ENCODE measurements around the gene HGF.

HGF gene

DNA sequence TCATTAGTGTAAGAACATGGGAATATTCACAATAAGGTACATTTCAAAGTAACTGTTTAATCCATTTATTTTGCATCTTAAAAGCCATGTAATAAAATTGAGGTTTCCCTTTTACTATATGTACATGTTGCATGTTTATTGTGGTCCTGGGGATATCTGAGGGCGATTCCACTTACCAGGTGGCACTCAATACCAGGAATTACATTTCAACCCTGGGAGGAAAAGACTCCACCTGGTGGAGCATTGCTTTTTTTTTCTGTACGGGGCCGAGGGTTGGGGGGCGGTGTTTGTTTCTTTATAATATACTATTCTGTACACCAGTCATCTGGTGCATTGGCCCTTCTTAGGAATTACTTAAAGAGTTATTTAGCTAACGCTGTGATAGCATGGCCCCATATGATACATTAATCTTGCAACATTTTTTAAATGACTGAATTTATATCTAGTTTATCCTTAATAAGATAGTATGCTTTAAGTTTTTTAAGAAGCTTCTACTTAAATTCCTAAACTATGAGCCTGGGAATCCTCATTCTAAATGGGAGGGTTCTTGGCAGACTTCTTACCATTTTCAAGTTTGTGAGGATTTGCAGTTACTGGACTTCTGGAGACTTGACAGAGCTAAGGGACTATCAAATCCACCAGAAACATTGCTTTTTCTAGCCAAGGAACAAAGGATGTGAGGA, 7.2 kb upstream of the HGF start:
- no peaks in the 10 kb centered on the region for H3K27me3 ChIP-seq (replicated peaks; ENCODE audit: control insufficient read depth, insufficient read depth, low read length, poor library complexity, severe bottlenecking)
- H3K9me3 ChIP-seq (ENCODE audit: control insufficient read depth, low read length), result no peaks in the 10 kb centered on the region
- no peaks in the 10 kb centered on the region for H3K36me3 ChIP-seq (ENCODE audit: control insufficient read depth, insufficient read depth, low read length)
- no peak for DNase-seq
- no peak overlapping the region for H3K4me3 ChIP-seq (ENCODE audit: insufficient read depth, low read depth, low read length, poor library complexity, severe bottlenecking)
- no peak overlapping the region for H3K27ac ChIP-seq (ENCODE audit: insufficient read depth, low read length, poor library complexity, severe bottlenecking)
- no peaks in the 10 kb centered on the region for H3K4me1 ChIP-seq (ENCODE audit: control insufficient read depth, insufficient read depth, low read length, poor library complexity, severe bottlenecking)

DNA sequence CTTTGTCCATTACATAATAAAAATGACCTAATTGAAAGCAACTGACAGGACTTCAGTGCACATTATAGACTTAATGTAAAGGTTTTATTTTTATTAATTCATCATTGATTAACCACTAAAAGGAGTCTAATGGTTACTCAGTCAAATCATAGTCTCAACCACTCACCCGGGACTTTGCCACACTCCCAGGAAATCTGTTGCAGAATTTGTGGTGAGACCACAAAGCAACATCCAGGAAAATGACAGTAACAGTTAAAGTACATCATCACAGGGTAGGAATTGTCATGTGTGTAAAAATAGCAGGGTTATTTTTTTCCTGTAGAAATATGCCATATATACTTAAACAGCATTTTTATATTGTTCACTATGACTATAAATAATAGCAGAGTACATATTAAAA, 6.3 kb upstream of the HGF start:
- Histone ChIP-seq H3K4me3 (ENCODE audit: insufficient read depth, low read depth, low read length, poor library complexity, severe bottlenecking) (no peak overlapping the region), H3K9me3 (ENCODE audit: control insufficient read depth, low read length) (no peaks in the 10 kb centered on the region), H3K4me1 (ENCODE audit: control insufficient read depth, insufficient read depth, low read length, poor library complexity, severe bottlenecking) (no peaks in the 10 kb centered on the region), H3K27me3 (replicated peaks; ENCODE audit: control insufficient read depth, insufficient read depth, low read length, poor library complexity, severe bottlenecking) (no peaks in the 10 kb centered on the region), H3K27ac (ENCODE audit: insufficient read depth, low read length, poor library complexity, severe bottlenecking) (no peak overlapping the region), H3K36me3 (ENCODE audit: control insufficient read depth, insufficient read depth, low read length) (no peaks in the 10 kb centered on the region)
- no peak for DNase-seq

GRCh38 chr7:81775560-81775959, 5.7 kb upstream of the HGF start:
- no peak overlapping the region for H3K4me3 ChIP-seq (ENCODE audit: insufficient read depth, low read depth, low read length, poor library complexity, severe bottlenecking)
- no peak for DNase-seq
- no peaks in the 10 kb centered on the region for H3K36me3 ChIP-seq (ENCODE audit: control insufficient read depth, insufficient read depth, low read length)
- H3K27ac ChIP-seq (ENCODE audit: insufficient read depth, low read length, poor library complexity, severe bottlenecking), result no peak overlapping the region
- H3K27me3 ChIP-seq (replicated peaks; ENCODE audit: control insufficient read depth, insufficient read depth, low read length, poor library complexity, severe bottlenecking), result no peaks in the 10 kb centered on the region
- H3K9me3 ChIP-seq (ENCODE audit: control insufficient read depth, low read length), result no peaks in the 10 kb centered on the region
- H3K4me1 ChIP-seq (ENCODE audit: control insufficient read depth, insufficient read depth, low read length, poor library complexity, severe bottlenecking), result no peaks in the 10 kb centered on the region

- Histone ChIP-seq H3K27me3 (replicated peaks; ENCODE audit: control insufficient read depth, insufficient read depth, low read length, poor library complexity, severe bottlenecking) (no peaks in the 10 kb centered on the region), H3K9me3 (ENCODE audit: control insufficient read depth, low read length) (no peaks in the 10 kb centered on the region), H3K36me3 (ENCODE audit: control insufficient read depth, insufficient read depth, low read length) (no peaks in the 10 kb centered on the region), H3K4me3 (ENCODE audit: insufficient read depth, low read depth, low read length, poor library complexity, severe bottlenecking) (no peak overlapping the region), H3K27ac (ENCODE audit: insufficient read depth, low read length, poor library complexity, severe bottlenecking) (no peak overlapping the region), H3K4me1 (ENCODE audit: control insufficient read depth, insufficient read depth, low read length, poor library complexity, severe bottlenecking) (no peaks in the 10 kb centered on the region)
- DNase-seq, result no peak
Measured at GRCh38 chr7:81774551-81774950, 4.7 kb upstream of the HGF start.

DNA sequence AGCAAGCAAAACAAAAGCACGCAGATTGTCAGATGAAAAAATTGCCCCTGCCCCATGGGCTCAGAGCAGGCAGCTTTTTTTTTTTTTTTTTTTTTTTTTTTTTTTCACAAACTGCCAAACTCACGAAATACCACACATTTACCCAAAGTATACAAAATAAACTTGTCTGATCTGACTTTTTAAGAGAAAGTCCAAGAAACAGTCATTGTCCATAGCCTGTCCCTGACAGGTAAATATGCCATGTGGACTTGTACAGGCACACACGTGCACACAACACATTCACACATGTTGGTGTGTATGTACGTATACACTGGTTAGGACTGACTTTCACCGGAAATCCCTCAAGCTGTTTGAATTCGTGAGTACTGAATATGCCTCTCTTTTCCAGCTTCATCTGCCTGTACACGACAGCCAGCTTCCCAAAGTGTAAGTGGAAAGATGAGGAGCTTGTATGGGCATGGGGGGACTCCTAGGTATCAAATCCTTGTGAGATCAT, 929 bp upstream of the HGF start:
- no peak for DNase-seq

DNA sequence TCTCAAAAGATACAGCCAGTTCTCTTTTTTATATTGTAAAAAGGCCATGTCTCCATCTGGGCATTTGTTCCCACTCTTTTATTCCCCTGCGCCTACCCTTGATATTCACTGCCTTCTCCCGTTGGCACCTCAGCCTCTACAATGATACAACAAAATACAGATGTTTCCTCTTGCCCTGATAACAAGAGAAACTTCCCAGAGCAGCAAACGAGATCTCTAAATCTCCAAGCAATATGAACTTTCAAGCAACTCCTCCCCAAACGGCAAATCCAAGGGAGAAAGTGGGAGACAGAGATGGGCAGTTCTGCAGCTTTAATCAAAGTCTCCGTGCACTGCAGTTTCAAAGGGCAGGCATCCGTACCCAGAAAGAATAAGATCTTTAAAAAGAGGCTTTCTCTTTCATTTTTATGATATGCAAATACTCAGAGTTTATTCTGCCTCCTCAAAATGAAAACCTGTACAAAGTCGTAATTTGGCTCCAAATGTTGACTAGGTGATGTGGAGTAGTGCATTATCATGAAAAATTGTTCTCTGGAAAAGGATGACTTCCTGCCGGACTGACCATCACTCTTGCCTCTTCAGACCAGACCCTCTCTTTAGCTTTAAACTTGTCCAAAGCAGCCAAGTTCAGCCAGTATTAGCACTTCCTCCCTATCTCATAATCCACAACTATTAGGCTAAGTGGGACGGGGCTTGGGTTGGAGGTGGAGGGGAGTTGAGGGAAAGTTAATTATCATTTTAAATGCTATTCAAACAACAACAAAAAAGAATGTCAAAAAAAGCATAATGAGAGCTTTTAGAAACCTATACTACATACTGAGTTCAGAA, 682 bp downstream of the HGF start:
- H3K4me3 ChIP-seq (ENCODE audit: insufficient read depth, low read depth, low read length, poor library complexity, severe bottlenecking), result no peak overlapping the region
- H3K27ac ChIP-seq (ENCODE audit: insufficient read depth, low read length, poor library complexity, severe bottlenecking), result no peak overlapping the region
- no peaks in the 10 kb centered on the region for H3K36me3 ChIP-seq (ENCODE audit: control insufficient read depth, insufficient read depth, low read length)
- DNase-seq, result no peak
- H3K27me3 ChIP-seq (replicated peaks; ENCODE audit: control insufficient read depth, insufficient read depth, low read length, poor library complexity, severe bottlenecking), result no peaks in the 10 kb centered on the region
- no peaks in the 10 kb centered on the region for H3K9me3 ChIP-seq (ENCODE audit: control insufficient read depth, low read length)
- H3K4me1 ChIP-seq (ENCODE audit: control insufficient read depth, insufficient read depth, low read length, poor library complexity, severe bottlenecking), result no peaks in the 10 kb centered on the region

More for the DNA sequence above, 929 bp upstream of the HGF start:
- Histone ChIP-seq H3K27me3 (replicated peaks; ENCODE audit: control insufficient read depth, insufficient read depth, low read length, poor library complexity, severe bottlenecking) (no peaks in the 10 kb centered on the region), H3K9me3 (ENCODE audit: control insufficient read depth, low read length) (no peaks in the 10 kb centered on the region), H3K4me3 (ENCODE audit: insufficient read depth, low read depth, low read length, poor library complexity, severe bottlenecking) (no peak overlapping the region), H3K4me1 (ENCODE audit: control insufficient read depth, insufficient read depth, low read length, poor library complexity, severe bottlenecking) (no peaks in the 10 kb centered on the region), H3K27ac (ENCODE audit: insufficient read depth, low read length, poor library complexity, severe bottlenecking) (no peak overlapping the region), H3K36me3 (ENCODE audit: control insufficient read depth, insufficient read depth, low read length) (no peaks in the 10 kb centered on the region)

- no peak overlapping the region for H3K27ac ChIP-seq (ENCODE audit: insufficient read depth, low read length, poor library complexity, severe bottlenecking)
- H3K4me3 ChIP-seq (ENCODE audit: insufficient read depth, low read depth, low read length, poor library complexity, severe bottlenecking), result no peak overlapping the region
Measured at GRCh38 chr7:81767926-81768325, 1.9 kb downstream of the HGF start.

GRCh38 chr7:81761821-81762220, 8.0 kb downstream of the HGF start:
- H3K36me3 ChIP-seq (ENCODE audit: control insufficient read depth, insufficient read depth, low read length), result no peaks in the 10 kb centered on the region
- H3K4me3 ChIP-seq (ENCODE audit: insufficient read depth, low read depth, low read length, poor library complexity, severe bottlenecking), result no peak overlapping the region
- H3K4me1 ChIP-seq (ENCODE audit: control insufficient read depth, insufficient read depth, low read length, poor library complexity, severe bottlenecking), result no peaks in the 10 kb centered on the region
- H3K9me3 ChIP-seq (ENCODE audit: control insufficient read depth, low read length), result no peaks in the 10 kb centered on the region
- DNase-seq, result no peak
- H3K27ac ChIP-seq (ENCODE audit: insufficient read depth, low read length, poor library complexity, severe bottlenecking), result no peak overlapping the region
- H3K27me3 ChIP-seq (replicated peaks; ENCODE audit: control insufficient read depth, insufficient read depth, low read length, poor library complexity, severe bottlenecking), result no peaks in the 10 kb centered on the region

More at GRCh38 chr7:81767926-81768325, 1.9 kb downstream of the HGF start:
- H3K4me1 ChIP-seq (ENCODE audit: control insufficient read depth, insufficient read depth, low read length, poor library complexity, severe bottlenecking), result no peaks in the 10 kb centered on the region
- H3K27me3 ChIP-seq (replicated peaks; ENCODE audit: control insufficient read depth, insufficient read depth, low read length, poor library complexity, severe bottlenecking), result no peaks in the 10 kb centered on the region
- no peaks in the 10 kb centered on the region for H3K9me3 ChIP-seq (ENCODE audit: control insufficient read depth, low read length)
- H3K36me3 ChIP-seq (ENCODE audit: control insufficient read depth, insufficient read depth, low read length), result no peaks in the 10 kb centered on the region
- DNase-seq, result no peak

GRCh38 chr7:81761031-81761430, 8.8 kb downstream of the HGF start:
- Histone ChIP-seq H3K4me1 (ENCODE audit: control insufficient read depth, insufficient read depth, low read length, poor library complexity, severe bottlenecking) (no peaks in the 10 kb centered on the region), H3K27ac (ENCODE audit: insufficient read depth, low read length, poor library complexity, severe bottlenecking) (no peak overlapping the region), H3K27me3 (replicated peaks; ENCODE audit: control insufficient read depth, insufficient read depth, low read length, poor library complexity, severe bottlenecking) (no peaks in the 10 kb centered on the region), H3K4me3 (ENCODE audit: insufficient read depth, low read depth, low read length, poor library complexity, severe bottlenecking) (no peak overlapping the region), H3K9me3 (ENCODE audit: control insufficient read depth, low read length) (no peaks in the 10 kb centered on the region), H3K36me3 (ENCODE audit: control insufficient read depth, insufficient read depth, low read length) (no peaks in the 10 kb centered on the region)
- DNase-seq, result no peak
